ENCODE results near the gene KCND2.
"Not testable (repeated sequence)": the region's sequence is repeated elsewhere in the genome, so short reads cannot be mapped to it uniquely, and the experiment has no call there.

Gene KCND2

GRCh38 chr7:120550494-120551048 lies 277.6 kb downstream of the KCND2 start:
- Histone ChIP-seq H3K9me3 (ENCODE audit: control insufficient read depth, low read depth, low read length) (no peaks in the 10 kb centered on the region), H3K27ac (ENCODE audit: low read length) (no peak overlapping the region), H3K4me3 (ENCODE audit: low read length) (no peak overlapping the region), H3K4me1 (ENCODE audit: control insufficient read depth, low read depth, low read length) (peaks cover 30% of the 10 kb centered on the region), H3K27me3 (ENCODE audit: control insufficient read depth, insufficient read depth, low read length) (no peaks in the 10 kb centered on the region), H3K36me3 (ENCODE audit: control insufficient read depth, low read depth, low read length) (no peaks in the 10 kb centered on the region), H3K9ac (ENCODE audit: low read length) (no peak overlapping the region)

GRCh38 chr7:120553491-120553890 lies 280.5 kb downstream of the KCND2 start:
- Histone ChIP-seq H3K27me3 (ENCODE audit: control insufficient read depth, insufficient read depth, low read length) (no peaks in the 10 kb centered on the region), H3K36me3 (ENCODE audit: control insufficient read depth, low read depth, low read length) (no peaks in the 10 kb centered on the region), H3K4me1 (ENCODE audit: control insufficient read depth, low read depth, low read length) (peaks cover 38% of the 10 kb centered on the region), H3K4me3 (ENCODE audit: low read length) (no peak overlapping the region), H3K27ac (ENCODE audit: low read length) (no peak overlapping the region), H3K9ac (ENCODE audit: low read length) (no peak overlapping the region), H3K9me3 (ENCODE audit: control insufficient read depth, low read depth, low read length) (no peaks in the 10 kb centered on the region)

GRCh38 chr7:120554960-120555571 lies 282.1 kb downstream of the KCND2 start:
- Histone ChIP-seq H3K9ac (ENCODE audit: low read length) (no peak overlapping the region), H3K4me3 (ENCODE audit: low read length) (no peak overlapping the region), H3K36me3 (ENCODE audit: control insufficient read depth, low read depth, low read length) (no peaks in the 10 kb centered on the region), H3K27ac (ENCODE audit: low read length) (no peak overlapping the region), H3K4me1 (ENCODE audit: control insufficient read depth, low read depth, low read length) (peaks cover 33% of the 10 kb centered on the region), H3K27me3 (ENCODE audit: control insufficient read depth, insufficient read depth, low read length) (no peaks in the 10 kb centered on the region), H3K9me3 (ENCODE audit: control insufficient read depth, low read depth, low read length) (no peaks in the 10 kb centered on the region)

GRCh38 chr7:120564145-120564544 lies 291.2 kb downstream of the KCND2 start:
- no peaks in the 10 kb centered on the region for H3K4me1 ChIP-seq (ENCODE audit: control insufficient read depth, low read depth, low read length)
- H3K27ac ChIP-seq (ENCODE audit: low read length), result no peak overlapping the region
- no peaks in the 10 kb centered on the region for H3K27me3 ChIP-seq (ENCODE audit: control insufficient read depth, insufficient read depth, low read length)
- no peaks in the 10 kb centered on the region for H3K9me3 ChIP-seq (ENCODE audit: control insufficient read depth, low read depth, low read length)
- no peaks in the 10 kb centered on the region for H3K36me3 ChIP-seq (ENCODE audit: control insufficient read depth, low read depth, low read length)
- H3K4me3 ChIP-seq (ENCODE audit: low read length), result no peak overlapping the region
- H3K9ac ChIP-seq (ENCODE audit: low read length), result no peak overlapping the region

DNA sequence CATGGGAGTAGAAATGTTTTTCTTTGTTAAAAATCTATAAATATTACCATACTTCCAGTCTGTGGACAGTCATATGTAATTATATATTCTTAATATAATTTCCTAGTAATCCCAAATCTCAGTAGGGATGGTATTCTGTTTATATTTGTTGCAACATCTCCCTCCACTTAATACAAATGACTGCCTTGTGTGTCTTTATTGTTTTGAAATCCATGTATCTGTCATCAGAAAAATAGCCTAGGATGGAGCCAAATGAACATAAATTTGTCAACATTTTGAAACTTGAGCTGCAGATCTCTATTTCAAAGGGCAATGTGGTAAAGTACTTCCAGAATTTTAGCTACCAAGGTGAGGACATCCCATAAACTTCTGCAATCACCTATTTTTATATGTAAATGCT lies 294.2 kb downstream of the KCND2 start:
- H3K36me3 ChIP-seq (ENCODE audit: control insufficient read depth, low read depth, low read length), result no peaks in the 10 kb centered on the region

GRCh38 chr7:120578657-120579056 lies 305.7 kb downstream of the KCND2 start:
- H3K9ac ChIP-seq (ENCODE audit: low read length); H3K4me3 ChIP-seq (ENCODE audit: low read length); H3K36me3 ChIP-seq (ENCODE audit: control insufficient read depth, low read depth, low read length); H3K9me3 ChIP-seq (ENCODE audit: control insufficient read depth, low read depth, low read length); H3K27me3 ChIP-seq (ENCODE audit: control insufficient read depth, insufficient read depth, low read length); H3K27ac ChIP-seq (ENCODE audit: low read length); H3K4me1 ChIP-seq (ENCODE audit: control insufficient read depth, low read depth, low read length): not testable (repeated sequence)

More for the DNA sequence above, 294.2 kb downstream of the KCND2 start:
- no peaks in the 10 kb centered on the region for H3K4me1 ChIP-seq (ENCODE audit: control insufficient read depth, low read depth, low read length)
- no peak overlapping the region for H3K27ac ChIP-seq (ENCODE audit: low read length)
- H3K4me3 ChIP-seq (ENCODE audit: low read length), result no peak overlapping the region
- no peak overlapping the region for H3K9ac ChIP-seq (ENCODE audit: low read length)
- H3K9me3 ChIP-seq (ENCODE audit: control insufficient read depth, low read depth, low read length), result no peaks in the 10 kb centered on the region
- no peaks in the 10 kb centered on the region for H3K27me3 ChIP-seq (ENCODE audit: control insufficient read depth, insufficient read depth, low read length)

DNA sequence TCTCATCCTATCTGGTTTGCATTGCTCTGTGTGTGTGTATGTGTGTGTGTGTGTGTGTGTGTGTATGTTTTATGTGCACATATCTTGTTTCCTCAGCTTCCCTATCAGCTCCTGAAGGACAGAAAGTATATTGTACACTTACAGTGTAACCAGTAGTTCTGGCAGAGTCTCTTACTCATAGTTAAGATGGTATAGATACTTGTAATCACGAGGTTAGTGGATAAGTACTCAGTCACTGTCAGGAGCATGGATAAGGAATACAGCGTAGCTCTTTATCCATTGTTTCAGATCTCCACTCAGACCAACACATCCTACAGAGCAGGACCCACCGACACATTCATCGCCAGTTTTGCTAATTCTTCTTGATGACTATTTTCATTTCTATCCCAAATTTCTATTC lies 309.9 kb downstream of the KCND2 start:
- H3K9ac ChIP-seq (ENCODE audit: low read length), result no peak overlapping the region
- no peak overlapping the region for H3K4me3 ChIP-seq (ENCODE audit: low read length)
- H3K27ac ChIP-seq (ENCODE audit: low read length), result no peak overlapping the region
- H3K36me3 ChIP-seq (ENCODE audit: control insufficient read depth, low read depth, low read length), result no peaks in the 10 kb centered on the region
- H3K9me3 ChIP-seq (ENCODE audit: control insufficient read depth, low read depth, low read length), result no peaks in the 10 kb centered on the region
- peaks cover 6% of the 10 kb centered on the region for H3K4me1 ChIP-seq (ENCODE audit: control insufficient read depth, low read depth, low read length)
- no peaks in the 10 kb centered on the region for H3K27me3 ChIP-seq (ENCODE audit: control insufficient read depth, insufficient read depth, low read length)

GRCh38 chr7:120583899-120584586 lies 311.1 kb downstream of the KCND2 start:
- H3K4me1 ChIP-seq (ENCODE audit: control insufficient read depth, low read depth, low read length), result peaks cover 6% of the 10 kb centered on the region
- H3K9me3 ChIP-seq (ENCODE audit: control insufficient read depth, low read depth, low read length), result no peaks in the 10 kb centered on the region
- H3K36me3 ChIP-seq (ENCODE audit: control insufficient read depth, low read depth, low read length), result no peaks in the 10 kb centered on the region
- H3K4me3 ChIP-seq (ENCODE audit: low read length), result no peak overlapping the region
- H3K27ac ChIP-seq (ENCODE audit: low read length), result no peak overlapping the region
- no peaks in the 10 kb centered on the region for H3K27me3 ChIP-seq (ENCODE audit: control insufficient read depth, insufficient read depth, low read length)
- no peak overlapping the region for H3K9ac ChIP-seq (ENCODE audit: low read length)

- Histone ChIP-seq H3K9me3 (ENCODE audit: control insufficient read depth, low read depth, low read length) (no peaks in the 10 kb centered on the region), H3K4me3 (ENCODE audit: low read length) (no peak overlapping the region), H3K9ac (ENCODE audit: low read length) (no peak overlapping the region), H3K4me1 (ENCODE audit: control insufficient read depth, low read depth, low read length) (peaks cover 6% of the 10 kb centered on the region), H3K27ac (ENCODE audit: low read length) (no peak overlapping the region), H3K27me3 (ENCODE audit: control insufficient read depth, insufficient read depth, low read length) (no peaks in the 10 kb centered on the region), H3K36me3 (ENCODE audit: control insufficient read depth, low read depth, low read length) (no peaks in the 10 kb centered on the region)
Observed at GRCh38 chr7:120586571-120586970, 313.6 kb downstream of the KCND2 start.

GRCh38 chr7:120587243-120587642 lies 314.3 kb downstream of the KCND2 start:
- no peaks in the 10 kb centered on the region for H3K9me3 ChIP-seq (ENCODE audit: control insufficient read depth, low read depth, low read length)
- no peaks in the 10 kb centered on the region for H3K27me3 ChIP-seq (ENCODE audit: control insufficient read depth, insufficient read depth, low read length)
- no peak overlapping the region for H3K9ac ChIP-seq (ENCODE audit: low read length)
- peaks cover 6% of the 10 kb centered on the region for H3K4me1 ChIP-seq (ENCODE audit: control insufficient read depth, low read depth, low read length)
- no peak overlapping the region for H3K4me3 ChIP-seq (ENCODE audit: low read length)
- H3K27ac ChIP-seq (ENCODE audit: low read length), result no peak overlapping the region
- no peaks in the 10 kb centered on the region for H3K36me3 ChIP-seq (ENCODE audit: control insufficient read depth, low read depth, low read length)

DNA sequence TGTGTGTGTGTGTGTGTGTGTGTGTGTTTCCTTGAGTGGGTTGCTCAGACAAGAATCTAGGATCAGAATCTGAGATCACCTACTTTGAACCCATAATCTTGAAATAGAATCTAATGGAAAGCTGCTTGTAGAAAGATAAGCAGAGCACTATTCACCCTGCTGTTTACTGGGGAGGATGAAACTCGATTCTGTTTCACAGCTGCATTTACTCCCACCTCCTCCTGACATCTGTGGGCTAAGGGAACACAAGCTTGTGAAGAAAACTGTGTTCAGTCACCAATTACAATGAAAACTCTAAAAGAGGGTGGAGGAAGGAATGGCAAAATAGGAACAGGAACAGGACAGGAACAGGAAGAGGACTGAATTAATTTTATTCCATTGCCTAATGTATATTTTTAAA lies 315.4 kb downstream of the KCND2 start:
- Histone ChIP-seq H3K9me3 (ENCODE audit: control insufficient read depth, low read depth, low read length) (no peaks in the 10 kb centered on the region), H3K4me1 (ENCODE audit: control insufficient read depth, low read depth, low read length) (peaks cover 6% of the 10 kb centered on the region), H3K36me3 (ENCODE audit: control insufficient read depth, low read depth, low read length) (no peaks in the 10 kb centered on the region), H3K27me3 (ENCODE audit: control insufficient read depth, insufficient read depth, low read length) (no peaks in the 10 kb centered on the region), H3K4me3 (ENCODE audit: low read length) (no peak overlapping the region), H3K9ac (ENCODE audit: low read length) (no peak overlapping the region), H3K27ac (ENCODE audit: low read length) (no peak overlapping the region)

GRCh38 chr7:120588862-120589261 lies 315.9 kb downstream of the KCND2 start:
- peaks cover 6% of the 10 kb centered on the region for H3K4me1 ChIP-seq (ENCODE audit: control insufficient read depth, low read depth, low read length)
- no peak overlapping the region for H3K4me3 ChIP-seq (ENCODE audit: low read length)
- H3K27me3 ChIP-seq (ENCODE audit: control insufficient read depth, insufficient read depth, low read length), result no peaks in the 10 kb centered on the region
- H3K9ac ChIP-seq (ENCODE audit: low read length), result no peak overlapping the region
- H3K27ac ChIP-seq (ENCODE audit: low read length), result no peak overlapping the region
- no peaks in the 10 kb centered on the region for H3K9me3 ChIP-seq (ENCODE audit: control insufficient read depth, low read depth, low read length)
- no peaks in the 10 kb centered on the region for H3K36me3 ChIP-seq (ENCODE audit: control insufficient read depth, low read depth, low read length)
